Peyer's patch (tissue), 4 donors: ENCODE data around the gene GABRQ.

Experiments used
- POLR2A ChIP-seq, 2 donors: fragments of 450-650 bp; IDR thresholded peaks; one replicate each; pipeline ENCODE4 v1.5.1; 2017; ENCODE audit warnings: antibody characterized with exemption in 2 of 2, mild to moderate bottlenecking in 2 of 2, moderate library complexity in 2 of 2
- TF ChIP-seq, protein P1 (sequence below), 6 experiments: fragments of 450-650 bp in 4 of 6; fragments of 200-600 bp in 2 of 6; sonication (generic) in 1 of 6; IDR thresholded peaks; one replicate each; pipeline ENCODE4 v1.5.1; 2017 to 2019; ENCODE audit warnings: antibody characterized with exemption in 6 of 6, mild to moderate bottlenecking in 3 of 6, moderate library complexity in 1 of 6

- TF ChIP-seq, protein P1, sequence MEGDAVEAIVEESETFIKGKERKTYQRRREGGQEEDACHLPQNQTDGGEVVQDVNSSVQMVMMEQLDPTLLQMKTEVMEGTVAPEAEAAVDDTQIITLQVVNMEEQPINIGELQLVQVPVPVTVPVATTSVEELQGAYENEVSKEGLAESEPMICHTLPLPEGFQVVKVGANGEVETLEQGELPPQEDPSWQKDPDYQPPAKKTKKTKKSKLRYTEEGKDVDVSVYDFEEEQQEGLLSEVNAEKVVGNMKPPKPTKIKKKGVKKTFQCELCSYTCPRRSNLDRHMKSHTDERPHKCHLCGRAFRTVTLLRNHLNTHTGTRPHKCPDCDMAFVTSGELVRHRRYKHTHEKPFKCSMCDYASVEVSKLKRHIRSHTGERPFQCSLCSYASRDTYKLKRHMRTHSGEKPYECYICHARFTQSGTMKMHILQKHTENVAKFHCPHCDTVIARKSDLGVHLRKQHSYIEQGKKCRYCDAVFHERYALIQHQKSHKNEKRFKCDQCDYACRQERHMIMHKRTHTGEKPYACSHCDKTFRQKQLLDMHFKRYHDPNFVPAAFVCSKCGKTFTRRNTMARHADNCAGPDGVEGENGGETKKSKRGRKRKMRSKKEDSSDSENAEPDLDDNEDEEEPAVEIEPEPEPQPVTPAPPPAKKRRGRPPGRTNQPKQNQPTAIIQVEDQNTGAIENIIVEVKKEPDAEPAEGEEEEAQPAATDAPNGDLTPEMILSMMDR (IDR thresholded peaks at IDR 0.05), result no peak
- no peak for TF ChIP-seq POLR2A (IDR thresholded peaks at IDR 0.05)
These were observed 36.7 kb upstream of the GABRQ start for GRCh38 chrX:152600853-152601633.
